ENCODE measurements around the gene MOBP.

MOBP gene

GRCh38 chr3:39428745-39429201 is 38.7 kb upstream of the MOBP start:
- DNase-seq (ENCODE audit: low spot score): no peak
- TF ChIP-seq CTCF (IDR thresholded peaks at IDR 0.05; ENCODE audit: extremely low read depth, missing control alignments): no peak

GRCh38 chr3:39429466-39429865 is 38.0 kb upstream of the MOBP start:
- TF ChIP-seq CTCF (IDR thresholded peaks at IDR 0.05; ENCODE audit: extremely low read depth, missing control alignments): no peak
- DNase-seq (ENCODE audit: low spot score): no peak

GRCh38 chr3:39432342-39432741 is 35.1 kb upstream of the MOBP start:
- no peak for DNase-seq (ENCODE audit: low spot score)
- no peak for TF ChIP-seq CTCF (IDR thresholded peaks at IDR 0.05; ENCODE audit: extremely low read depth, missing control alignments)

- TF ChIP-seq CTCF (IDR thresholded peaks at IDR 0.05; ENCODE audit: extremely low read depth, missing control alignments): no peak
- no peak for DNase-seq (ENCODE audit: low spot score)
Observed at GRCh38 chr3:39433642-39434041, 33.8 kb upstream of the MOBP start.

GRCh38 chr3:39434574-39434973 is 32.9 kb upstream of the MOBP start:
- no peak for DNase-seq (ENCODE audit: low spot score)
- no peak for TF ChIP-seq CTCF (IDR thresholded peaks at IDR 0.05; ENCODE audit: extremely low read depth, missing control alignments)

- TF ChIP-seq CTCF (IDR thresholded peaks at IDR 0.05; ENCODE audit: extremely low read depth, missing control alignments): no peak
- DNase-seq (ENCODE audit: low spot score): no peak
Observed at GRCh38 chr3:39435006-39435748, 32.3 kb upstream of the MOBP start.

GRCh38 chr3:39438880-39439279 is 28.6 kb upstream of the MOBP start:
- TF ChIP-seq CTCF (IDR thresholded peaks at IDR 0.05; ENCODE audit: extremely low read depth, missing control alignments): no peak
- DNase-seq (ENCODE audit: low spot score): no peak
